ENCODE results near the gene PAOX.

GRCh38 chr10:133356549-133357284 lies 22.3 kb upstream of the PAOX start:
- TF ChIP-seq EZH2phosphoT487 (conservative IDR thresholded peaks at IDR 0.05; ENCODE audit: low read length): no peak
- TF ChIP-seq CTCF (IDR thresholded peaks at IDR 0.05; ENCODE audit: insufficient read depth, low read length, poor library complexity, severe bottlenecking): no peak
